K562 (cell line): ENCODE data around the gene ACOX1. TPM values are rescaled to one million over a fixed set of nuclear protein-coding genes. Genes with fewer than 3 reads are reported as not detected.

Experiments
- ATAC-seq: fragments of 200-7000 bp; cut with Tn5 transposase; 3 replicates; pipeline ENCODE4 v1.9.1; 2020; ENCODE audit warnings: moderate library complexity
- BruUV-seq: library from RNA; stranded (reverse); fragments of 400-500 nt; replicated peaks from 2 replicates; lab custom pipeline; 2021; lab: Mats Ljungman, UMichigan
- CTCF ChIA-PET: fragments of 300-600 bp; formaldehyde crosslinking; extraction: SDS; loops from one replicate; lab custom pipeline; 2021; ENCODE audit warnings: low intra/inter-chr PET ratio; lab: Yijun Ruan, JAX
- POLR2A ChIA-PET: fragments of 300-600, 350-650 bp; sonication (Branson Sonifier 250); formaldehyde crosslinking; extraction: SDS; loops from one replicate; lab custom pipeline; 2021; ENCODE audit warnings: antibody characterized with exemption, inconsistent platforms; lab: Yijun Ruan, JAX
- DNase-seq, 4 experiments: peaks; one replicate each; pipeline versions ENCODE4 v3.0.0 to v3.0.0-alpha.2; 2011 to 2018; ENCODE audit warnings: low spot score in 3 of 4, mixed read lengths in 3 of 4; ENCODE audit errors: extremely low read depth in 1 of 4
- FAIRE-seq: peaks from 2 replicates; lab custom pipeline; 2011; peaks lifted over from hg19 to GRCh38; lab: Jason Lieb, UNC
- H2AFZ ChIP-seq: 2 replicates; pipeline ENCODE4 v1.6.0; 2011; ENCODE audit warnings: low read depth, low read length, control low read depth, inconsistent platforms
- H3K27ac ChIP-seq: fragments of 200-600 bp; 3 replicates; pipeline ENCODE4 v1.8.0; 2011; ENCODE audit warnings: low read depth, mild to moderate bottlenecking, control low read depth, inconsistent platforms, low read length, moderate library complexity, mixed read lengths; ENCODE audit errors: extremely low read depth
- H3K27me3 ChIP-seq, 2 experiments: fragments of 300-600 bp in 1 of 2; 2 replicates in 1 of 2; 3 replicates in 1 of 2; pipeline versions ENCODE4 v1.6.0 to v1.8.0; 2011; ENCODE audit warnings: inconsistent platforms in 2 of 2, low read length in 2 of 2, mild to moderate bottlenecking in 1 of 2, mixed read lengths in 1 of 2, moderate library complexity in 1 of 2; ENCODE audit not compliant: control insufficient read depth in 2 of 2, insufficient read depth in 2 of 2
- H3K36me3 ChIP-seq: fragments of 300-600 bp; 3 replicates; pipeline ENCODE4 v1.8.0; 2011; ENCODE audit warnings: mild to moderate bottlenecking, low read length, inconsistent platforms; ENCODE audit not compliant: control insufficient read depth, insufficient read depth
- H3K4me1 ChIP-seq, 2 experiments: fragments of 200-600 bp in 1 of 2; replicated peaks in 1 of 2; 2 replicates in 1 of 2; 3 replicates in 1 of 2; pipeline versions ENCODE4 v1.5.1 to v1.8.0; 2011; ENCODE audit warnings: inconsistent platforms in 2 of 2, low read length in 2 of 2, mild to moderate bottlenecking in 1 of 2, mixed read lengths in 1 of 2, moderate library complexity in 1 of 2; ENCODE audit not compliant: control insufficient read depth in 2 of 2, insufficient read depth in 2 of 2
- H3K4me2 ChIP-seq: 2 replicates; pipeline ENCODE4 v1.6.1; 2011; ENCODE audit warnings: low read length, control low read depth, inconsistent platforms, mixed read lengths; ENCODE audit not compliant: insufficient read depth
- H3K4me3 ChIP-seq: fragments of 200-600 bp; sonication (generic), shearing (Covaris generic); 2 replicates; pipeline ENCODE4 v1.5.1; 2016; ENCODE audit warnings: control low read depth, inconsistent platforms
- H3K79me2 ChIP-seq: fragments of 200-600 bp; 3 replicates; pipeline ENCODE4 v1.8.0; 2011; ENCODE audit warnings: low read length, inconsistent platforms; ENCODE audit not compliant: control insufficient read depth, insufficient read depth
- H3K9ac ChIP-seq, 2 experiments: 2 replicates each; pipeline versions ENCODE4 v1.6.0 to v1.6.1; 2011; ENCODE audit warnings: low read depth in 2 of 2, low read length in 2 of 2, control low read depth in 1 of 2, inconsistent platforms in 1 of 2, mild to moderate bottlenecking in 1 of 2, mixed read lengths in 1 of 2; ENCODE audit not compliant: insufficient read depth in 1 of 2
- H3K9me1 ChIP-seq: one replicate; pipeline ENCODE4 v1.6.0; 2011; ENCODE audit warnings: inconsistent platforms, mild to moderate bottlenecking, low read length, moderate library complexity; ENCODE audit not compliant: control insufficient read depth, insufficient read depth
- H3K9me3 ChIP-seq: replicated peaks from 2 replicates; pipeline ENCODE4 v1.5.1; 2011; ENCODE audit warnings: low read depth, low read length, inconsistent platforms; ENCODE audit not compliant: control insufficient read depth, insufficient read depth
- H4K20me1 ChIP-seq: replicated peaks from 2 replicates; pipeline ENCODE4 v1.6.1; 2011; ENCODE audit warnings: low read length, inconsistent platforms, mixed read lengths; ENCODE audit not compliant: control insufficient read depth, insufficient read depth
- HCFC1 ChIP-seq: IDR thresholded peaks from 2 replicates; pipeline ENCODE4 v1.6.1; 2012; ENCODE audit warnings: low read depth, low read length, improper control_type of control experiment
- HNRNPL ChIP-seq: fragments of 200-400 bp; formaldehyde crosslinking; IDR thresholded peaks from 2 replicates; pipeline ENCODE4 v1.6.1; 2017; ENCODE audit warnings: low read depth, mild to moderate bottlenecking, low read length
- KLF1 ChIP-seq: fragments of 450-650 bp; IDR thresholded peaks from 2 replicates; pipeline ENCODE4 v1.6.1; 2016; ENCODE audit warnings: missing genetic modification characterization, missing compliant biosample characterization
- LARP7 ChIP-seq: fragments of 450-650 bp; IDR thresholded peaks from 2 replicates; pipeline ENCODE4 v1.6.1; 2016
- RBM17 ChIP-seq: fragments of 200-400 bp; formaldehyde crosslinking; IDR thresholded peaks from 2 replicates; pipeline ENCODE4 v1.6.1; 2017; ENCODE audit warnings: low read depth, mild to moderate bottlenecking, low read length, borderline replicate concordance
- RNF2 ChIP-seq: sonication (generic); IDR thresholded peaks from 2 replicates; pipeline ENCODE4 v1.6.1; 2016
- TAF15 ChIP-seq: fragments of 200-400 bp; formaldehyde crosslinking; IDR thresholded peaks from 2 replicates; pipeline ENCODE4 v1.6.1; 2017; ENCODE audit warnings: mild to moderate bottlenecking, low read depth, low read length, moderate library complexity
- ZNF561 ChIP-seq: fragments of 450-650 bp; formaldehyde crosslinking; conservative IDR thresholded peaks from 2 replicates; pipeline ENCODE4 v1.4.0; 2020; ENCODE audit warnings: mild to moderate bottlenecking, moderate library complexity
- WGBS: fragments of 100-300 bp; shearing (Covaris generic); methylation state at CpG from one replicate; pipeline ENCODE4 v1.1.6; 2016; ENCODE audit warnings: low coverage, mixed read lengths; ENCODE audit not compliant: insufficient coverage; ENCODE audit errors: missing lambda C conversion rate; 5-methylcytosine and 5-hydroxymethylcytosine counted together
- in situ Hi-C: fragments of 300-500 bp; cut with MboI; formaldehyde crosslinking; loops from 4 replicates; pipeline ENCODE4 v1.15.0; 2018; ENCODE audit warnings: inconsistent platforms, mixed read lengths
- intact Hi-C: fragments of 100-400 bp; cut with micrococcal nuclease; formaldehyde crosslinking; loops from 2 replicates; pipeline ENCODE4 v1.14.2; 2022
- polyA plus RNA-seq, 8 experiments: library from polyadenylated mRNA; depleted of rRNA in 4 of 8; stranded (reverse) in 5 of 8; unstranded in 3 of 8; fragments of >200 nt; fragmentation: Nextera tagmentation in 2 of 8; fragmentation: Illumina TruSeq in 1 of 8; extraction: Ambion mirVana in 2 of 8; extraction: Trizol in 1 of 8; gene quantifications; 2 replicates each; pipeline versions ENCODE4 v1.2.1 to v1.2.3, GENCODE V29; 2011 to 2014; ENCODE audit warnings: inconsistent platforms in 1 of 8, missing spikeins in 1 of 8
- total RNA-seq, 7 experiments: library from RNA; depleted of rRNA in 6 of 7; stranded (reverse); fragments of >200 nt in 6 of 7; fragmentation: Illumina TruSeq in 2 of 7; extraction: Trizol in 2 of 7; gene quantifications; 2 replicates each; pipeline versions ENCODE4 v1.2.1 to v1.2.3, GENCODE V29; 2011 to 2021; ENCODE audit warnings: low replicate concordance in 1 of 7
- TF ChIP-seq, protein P1 (sequence below): fragments of 250-450 bp; sonication (Bioruptor Pico); IDR thresholded peaks from 2 replicates; pipeline ENCODE4 v1.5.0; 2022; ENCODE audit warnings: mild to moderate bottlenecking
- TF ChIP-seq, protein P2 (sequence below): sonication (generic); formaldehyde crosslinking; IDR thresholded peaks from 2 replicates; pipeline ENCODE4 v1.8.0; 2022; ENCODE audit warnings: mild to moderate bottlenecking, missing genetic modification reagents
- TF ChIP-seq, protein P3 (sequence below): fragments of 450-650 bp; IDR thresholded peaks from 2 replicates; pipeline ENCODE4 v1.6.1; 2016; ENCODE audit warnings: low read depth, mild to moderate bottlenecking, moderate library complexity
- TF ChIP-seq, protein P4 (sequence below), 2 experiments: IDR thresholded peaks in 1 of 2; conservative IDR thresholded peaks in 1 of 2; 2 replicates each; pipeline ENCODE4 v1.6.1; 2016; ENCODE audit warnings: low read depth in 2 of 2, mild to moderate bottlenecking in 1 of 2, missing compliant biosample characterization in 1 of 2, missing genetic modification characterization in 1 of 2, moderate library complexity in 1 of 2

Gene ACOX1
- total and polyA plus RNA-seq, 9 of the 15 experiments (the other 6 are each of a cell fraction or from before 2014, with no cell fraction given): 7.8 to 24.1 (median 14.5) TPM

DNA sequence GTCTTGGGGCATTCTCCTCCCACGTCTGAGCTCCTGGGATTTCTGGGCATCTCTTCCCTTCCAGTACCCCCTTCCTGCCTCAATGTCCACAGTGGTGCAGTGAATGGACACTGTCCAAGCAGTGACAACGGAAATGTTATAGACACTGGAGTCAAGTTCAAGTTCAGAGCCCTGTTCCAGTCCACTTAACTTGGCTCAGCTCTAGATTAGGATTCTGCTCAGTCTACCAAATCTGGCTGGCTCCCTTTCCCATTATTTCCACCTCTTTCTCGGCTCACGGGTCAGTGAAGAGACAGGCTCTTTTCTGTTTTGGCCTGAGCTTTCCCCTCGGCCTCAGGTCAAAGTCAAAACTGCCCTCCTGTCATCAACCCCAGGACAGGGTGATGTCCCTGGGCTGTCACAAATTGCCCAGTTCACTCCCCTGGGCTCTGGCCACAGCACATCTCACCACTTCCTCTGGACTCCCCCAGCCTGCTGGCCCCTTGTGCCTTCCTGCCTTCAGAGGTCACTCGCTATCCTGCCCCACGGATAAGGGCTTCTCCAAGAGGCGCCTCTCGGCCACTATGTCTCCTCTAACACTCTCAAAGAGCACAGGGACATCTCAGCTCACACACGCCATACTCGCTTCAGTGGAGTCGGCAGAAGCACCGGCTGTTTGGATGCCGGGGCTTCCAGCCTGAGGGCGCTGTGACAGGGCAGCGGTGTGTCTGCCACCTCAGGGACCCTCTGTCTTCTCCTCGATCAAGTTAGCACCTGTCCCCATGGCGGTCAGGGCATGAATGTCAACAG is 56.6 kb downstream of the ACOX1 start (continued):
- no peak for TF ChIP-seq HCFC1
- no peak for TF ChIP-seq RBM17
- TF ChIP-seq RNF2: peak; percentile 28; the same call in 1 of the 2 replicates
- no peak for TF ChIP-seq HNRNPL
- TF ChIP-seq, protein P1, sequence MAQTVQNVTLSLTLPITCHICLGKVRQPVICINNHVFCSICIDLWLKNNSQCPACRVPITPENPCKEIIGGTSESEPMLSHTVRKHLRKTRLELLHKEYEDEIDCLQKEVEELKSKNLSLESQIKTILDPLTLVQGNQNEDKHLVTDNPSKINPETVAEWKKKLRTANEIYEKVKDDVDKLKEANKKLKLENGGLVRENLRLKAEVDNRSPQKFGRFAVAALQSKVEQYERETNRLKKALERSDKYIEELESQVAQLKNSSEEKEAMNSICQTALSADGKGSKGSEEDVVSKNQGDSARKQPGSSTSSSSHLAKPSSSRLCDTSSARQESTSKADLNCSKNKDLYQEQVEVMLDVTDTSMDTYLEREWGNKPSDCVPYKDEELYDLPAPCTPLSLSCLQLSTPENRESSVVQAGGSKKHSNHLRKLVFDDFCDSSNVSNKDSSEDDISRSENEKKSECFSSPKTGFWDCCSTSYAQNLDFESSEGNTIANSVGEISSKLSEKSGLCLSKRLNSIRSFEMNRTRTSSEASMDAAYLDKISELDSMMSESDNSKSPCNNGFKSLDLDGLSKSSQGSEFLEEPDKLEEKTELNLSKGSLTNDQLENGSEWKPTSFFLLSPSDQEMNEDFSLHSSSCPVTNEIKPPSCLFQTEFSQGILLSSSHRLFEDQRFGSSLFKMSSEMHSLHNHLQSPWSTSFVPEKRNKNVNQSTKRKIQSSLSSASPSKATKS (CRISPR knock-in tag): no peak

DNA sequence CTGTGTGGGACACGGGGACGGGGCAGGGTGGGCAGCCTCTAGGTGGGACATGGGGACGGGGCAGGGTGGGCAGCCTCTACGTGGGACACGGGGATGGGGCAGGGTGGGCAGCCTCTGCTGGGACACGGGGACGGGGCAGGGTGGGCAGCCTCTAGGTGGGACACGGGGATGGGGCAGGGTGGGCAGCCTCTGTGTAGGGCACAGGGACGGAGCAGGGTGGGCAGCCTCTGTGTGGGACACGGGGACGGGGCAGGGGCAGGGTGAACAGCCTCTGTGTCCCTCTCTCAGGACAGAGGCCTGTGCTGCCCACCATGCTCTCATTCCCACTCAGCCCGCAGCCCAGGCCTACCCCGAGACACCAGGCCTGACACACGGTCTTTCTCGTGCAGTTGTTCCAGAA is 57.4 kb downstream of the ACOX1 start:
- 84% methylated on average over 6 of the region's 15 CpGs for WGBS
- FAIRE-seq (no peak), DNase-seq (no peak), ATAC-seq (no peak)
- H3K9ac ChIP-seq: peak overlapping the region in 1 of 2 experiments; percentile 3; a peak in 1 of 4 replicates
- in situ Hi-C loops (no loop called here), intact Hi-C loops (no loop called here)
- H3K79me2 ChIP-seq: no peaks in the 10 kb centered on the region
- H3K9me3 ChIP-seq: no peaks in the 10 kb centered on the region
- H3K4me3 ChIP-seq: no peak overlapping the region
- H3K4me2 ChIP-seq: no peak overlapping the region
- no peaks in the 10 kb centered on the region for H3K27me3 ChIP-seq
- ChIA-PET CTCF (no interaction called here), POLR2A (interaction anchor here (0.6 to 0.8 kb wide), 3 partner anchors 12 to 138 kb away, joined by 3 to 4 read pairs (median 3); no protein-coding TSS in a partner anchor)
- no TSS peak for BruUV-seq
- no peaks in the 10 kb centered on the region for H4K20me1 ChIP-seq
- no peak overlapping the region for H3K27ac ChIP-seq
- H3K4me1 ChIP-seq: peaks cover 0 to 37% of the 10 kb centered on the region in 2 experiments; a peak in 1 of 5 replicates
- 0 out of 3 replicates have a peak, but pooled peaks cover 5% of the 10 kb centered on the region for H3K36me3 ChIP-seq
- H3K9me1 ChIP-seq: no peaks in the 10 kb centered on the region
- H2AFZ ChIP-seq: no peak overlapping the region
- TF ChIP-seq ZNF561 (CRISPR knock-in tag) (no peak), LARP7 (no peak), KLF1 (tag) (no peak), TAF15 (no peak)
- TF ChIP-seq, protein P2, sequence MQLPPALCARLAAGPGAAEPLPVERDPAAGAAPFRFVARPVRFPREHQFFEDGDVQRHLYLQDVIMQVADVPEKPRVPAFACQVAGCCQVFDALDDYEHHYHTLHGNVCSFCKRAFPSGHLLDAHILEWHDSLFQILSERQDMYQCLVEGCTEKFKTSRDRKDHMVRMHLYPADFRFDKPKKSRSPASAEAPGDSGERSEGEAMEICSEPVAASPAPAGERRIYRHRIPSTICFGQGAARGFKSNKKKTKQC (CRISPR knock-in tag): no peak
- TF ChIP-seq, protein P3, sequence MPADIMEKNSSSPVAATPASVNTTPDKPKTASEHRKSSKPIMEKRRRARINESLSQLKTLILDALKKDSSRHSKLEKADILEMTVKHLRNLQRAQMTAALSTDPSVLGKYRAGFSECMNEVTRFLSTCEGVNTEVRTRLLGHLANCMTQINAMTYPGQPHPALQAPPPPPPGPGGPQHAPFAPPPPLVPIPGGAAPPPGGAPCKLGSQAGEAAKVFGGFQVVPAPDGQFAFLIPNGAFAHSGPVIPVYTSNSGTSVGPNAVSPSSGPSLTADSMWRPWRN: no peak
- TF ChIP-seq, protein P4, sequence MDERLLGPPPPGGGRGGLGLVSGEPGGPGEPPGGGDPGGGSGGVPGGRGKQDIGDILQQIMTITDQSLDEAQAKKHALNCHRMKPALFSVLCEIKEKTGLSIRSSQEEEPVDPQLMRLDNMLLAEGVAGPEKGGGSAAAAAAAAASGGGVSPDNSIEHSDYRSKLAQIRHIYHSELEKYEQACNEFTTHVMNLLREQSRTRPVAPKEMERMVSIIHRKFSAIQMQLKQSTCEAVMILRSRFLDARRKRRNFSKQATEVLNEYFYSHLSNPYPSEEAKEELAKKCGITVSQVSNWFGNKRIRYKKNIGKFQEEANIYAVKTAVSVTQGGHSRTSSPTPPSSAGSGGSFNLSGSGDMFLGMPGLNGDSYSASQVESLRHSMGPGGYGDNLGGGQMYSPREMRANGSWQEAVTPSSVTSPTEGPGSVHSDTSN (CRISPR knock-in tag; IDR thresholded peaks at IDR 0.05; ENCODE audit: low read depth): no peak
- TF ChIP-seq, protein P4 (tag; conservative IDR thresholded peaks at IDR 0.05; ENCODE audit: low read depth): no peak
